GM18520 (cell line): Measurements from ENCODE around the gene ATP8A2.

Source experiments
- ATAC-seq: cut with Tn5 transposase; IDR thresholded peaks from one replicate; pipeline ENCODE4 v1.9.1; 2021; ENCODE audit not compliant: unreplicated experiment

The ATP8A2 gene

GRCh38 chr13:26022538-26023292, 650.9 kb downstream of the ATP8A2 start:
- no peak for ATAC-seq

GRCh38 chr13:26024558-26024957, 652.8 kb downstream of the ATP8A2 start:
- no peak for ATAC-seq

- no peak for ATAC-seq
Measured at GRCh38 chr13:26025196-26025595, 653.4 kb downstream of the ATP8A2 start.

GRCh38 chr13:26025771-26026170, 654.0 kb downstream of the ATP8A2 start:
- no peak for ATAC-seq

GRCh38 chr13:26026211-26026610, 654.4 kb downstream of the ATP8A2 start:
- no peak for ATAC-seq

- ATAC-seq: no peak
Measured at GRCh38 chr13:26029581-26030136, 657.9 kb downstream of the ATP8A2 start.

GRCh38 chr13:26030331-26030730, 658.6 kb downstream of the ATP8A2 start:
- no peak for ATAC-seq

- no peak for ATAC-seq
Measured at GRCh38 chr13:26034018-26034417, 662.2 kb downstream of the ATP8A2 start.

- ATAC-seq: no peak
Measured at GRCh38 chr13:26036383-26036782, 664.6 kb downstream of the ATP8A2 start.

GRCh38 chr13:26037302-26037701, 665.5 kb downstream of the ATP8A2 start:
- no peak for ATAC-seq

- no peak for ATAC-seq
Measured at GRCh38 chr13:26038931-26039475, 667.2 kb downstream of the ATP8A2 start.

GRCh38 chr13:26041444-26041843, 669.7 kb downstream of the ATP8A2 start:
- ATAC-seq: no peak

GRCh38 chr13:26042785-26043184, 671.0 kb downstream of the ATP8A2 start:
- ATAC-seq: no peak

GRCh38 chr13:26045142-26045541, 673.4 kb downstream of the ATP8A2 start:
- ATAC-seq: no peak

GRCh38 chr13:26046639-26047038, 674.9 kb downstream of the ATP8A2 start:
- ATAC-seq: no peak

GRCh38 chr13:26047040-26047439, 675.3 kb downstream of the ATP8A2 start:
- ATAC-seq: no peak

- no peak for ATAC-seq
Measured at GRCh38 chr13:26048741-26049140, 677.0 kb downstream of the ATP8A2 start.

GRCh38 chr13:26050568-26051230, 678.9 kb downstream of the ATP8A2 start:
- ATAC-seq: no peak

- no peak for ATAC-seq
Measured at GRCh38 chr13:26051231-26051656, 679.5 kb downstream of the ATP8A2 start.

- no peak for ATAC-seq
Measured at GRCh38 chr13:26051657-26052311, 680.0 kb downstream of the ATP8A2 start, which contains the start of gene SHISA2. Gene SHISA2, minus strand, starts transcription at chr13:26052016. Its CDS starts 1,041 bp downstream, at chr13:26050975.

GRCh38 chr13:26052337-26052736, 680.6 kb downstream of the ATP8A2 start:
- ATAC-seq: no peak
